Stimulated activated CD4-positive, alpha-beta T cell treated with anti-CD3 and anti-CD28 coated beads, Interleukin-2, amount 100 ng/mL, for 4 hours (primary cell): ENCODE measurements around the gene RABL2B.
A peak's percentile ranks its signal among the peaks of the same experiment; 100 is the strongest.

Source experiments
- DNase-seq: peaks from one replicate; pipeline ENCODE4 v3.0.0-alpha.2; 2020; ENCODE audit warnings: low read depth

The RABL2B gene

GRCh38 chr22:50738649-50739227 is 44.7 kb downstream of the RABL2B start:
- DNase-seq: no peak

GRCh38 chr22:50737728-50738648 is 45.4 kb downstream of the RABL2B start, which contains the start of gene ACR:
Gene ACR (plus strand): TSS chr22:50738204. CDS start chr22:50738236, 32 bp downstream.
- DNase-seq: no peak

GRCh38 chr22:50735739-50736030 is 47.8 kb downstream of the RABL2B start:
- no peak for DNase-seq

- DNase-seq: no peak
Measured at GRCh38 chr22:50734986-50735738, 48.3 kb downstream of the RABL2B start.

- no peak for DNase-seq
Measured at GRCh38 chr22:50734343-50734771, 49.1 kb downstream of the RABL2B start.

GRCh38 chr22:50733521-50734342 is 49.7 kb downstream of the RABL2B start:
- no peak for DNase-seq

- DNase-seq: no peak
Measured at GRCh38 chr22:50732681-50733080, 50.8 kb downstream of the RABL2B start.

- DNase-seq: peak; percentile 41
Measured at GRCh38 chr22:50731811-50732624, 51.4 kb downstream of the RABL2B start.

GRCh38 chr22:50730941-50731661 is 52.3 kb downstream of the RABL2B start:
- DNase-seq: no peak

- no peak for DNase-seq
Measured at GRCh38 chr22:50730013-50730891, 53.2 kb downstream of the RABL2B start.

- DNase-seq: no peak
Measured at GRCh38 chr22:50729391-50730012, 53.9 kb downstream of the RABL2B start.

GRCh38 chr22:50728523-50728931 is 54.9 kb downstream of the RABL2B start:
- DNase-seq: no peak

- DNase-seq: no peak
Measured at GRCh38 chr22:50727678-50728522, 55.5 kb downstream of the RABL2B start.

GRCh38 chr22:50726643-50727340 is 56.6 kb downstream of the RABL2B start:
- no peak for DNase-seq

- DNase-seq: no peak
Measured at GRCh38 chr22:50725597-50725996, 57.8 kb downstream of the RABL2B start.

- DNase-seq: no peak
Measured at GRCh38 chr22:50724616-50725015, 58.8 kb downstream of the RABL2B start.

GRCh38 chr22:50723991-50724390 is 59.4 kb downstream of the RABL2B start:
- no peak for DNase-seq
